HL-60/S4 treated with phorbol 12-myristate 13-acetate at 8.2 ng/mL for 4 days and 3 days (cell line): ENCODE results near the gene NDOR1.

Source experiments
- in situ Hi-C: fragments of 300-500 bp; cut with MboI; formaldehyde crosslinking; loops from 2 replicates; pipeline ENCODE4 v1.15.0; 2022; ENCODE audit warnings: low sequenced_read_pairs

Gene NDOR1

GRCh38 chr9:137181680-137182079 lies 23.8 kb upstream of the NDOR1 start:
- in situ Hi-C loops = no loop called here

GRCh38 chr9:137182836-137183235 lies 22.7 kb upstream of the NDOR1 start:
- in situ Hi-C loops = no loop called here

GRCh38 chr9:137183980-137184595 lies 21.4 kb upstream of the NDOR1 start:
- in situ Hi-C loops = no loop called here

GRCh38 chr9:137184881-137185660 lies 20.4 kb upstream of the NDOR1 start:
- in situ Hi-C loops = no loop called here

- in situ Hi-C loops = no loop called here
These were observed 19.6 kb upstream of the NDOR1 start for GRCh38 chr9:137185921-137186320.

GRCh38 chr9:137186385-137186784 lies 19.1 kb upstream of the NDOR1 start:
- in situ Hi-C loops = no loop called here

GRCh38 chr9:137187386-137187785 lies 18.1 kb upstream of the NDOR1 start:
- in situ Hi-C loops = no loop called here

GRCh38 chr9:137188086-137188489 lies 17.4 kb upstream of the NDOR1 start:
- in situ Hi-C loops = no loop called here

- in situ Hi-C loops = no loop called here
These were observed 16.8 kb upstream of the NDOR1 start, which contains the start of the genes ANAPC2 and SSNA1 for GRCh38 chr9:137188490-137189296. Gene ANAPC2, minus strand, starts transcription at chr9:137188560. Its CDS starts 28 bp downstream, at chr9:137188532. Gene SSNA1, plus strand, starts transcription at chr9:137188676. Its CDS starts 51 bp downstream, at chr9:137188727.

GRCh38 chr9:137189297-137190295 lies 15.9 kb upstream of the NDOR1 start:
- in situ Hi-C loops = no loop called here

GRCh38 chr9:137190315-137190856 lies 15.1 kb upstream of the NDOR1 start:
- in situ Hi-C loops = no loop called here

- in situ Hi-C loops = no loop called here
These were observed 14.3 kb upstream of the NDOR1 start for GRCh38 chr9:137191245-137191644.

GRCh38 chr9:137191691-137192447 lies 13.6 kb upstream of the NDOR1 start:
- in situ Hi-C loops = no loop called here

- in situ Hi-C loops = no loop called here
These were observed 13.1 kb upstream of the NDOR1 start for GRCh38 chr9:137192448-137192780.

GRCh38 chr9:137192859-137193258 lies 12.6 kb upstream of the NDOR1 start:
- in situ Hi-C loops = no loop called here

- in situ Hi-C loops = no loop called here
These were observed 11.7 kb upstream of the NDOR1 start for GRCh38 chr9:137193771-137194170.

GRCh38 chr9:137194388-137194787 lies 11.1 kb upstream of the NDOR1 start:
- in situ Hi-C loops = no loop called here

GRCh38 chr9:137194909-137195308 lies 10.6 kb upstream of the NDOR1 start:
- in situ Hi-C loops = no loop called here

GRCh38 chr9:137195525-137196220 lies 9.8 kb upstream of the NDOR1 start:
- in situ Hi-C loops = no loop called here
